IgD-negative memory B cell (primary cell): ENCODE results near the gene YIF1B. TPM values are rescaled to one million over a fixed set of nuclear protein-coding genes. Genes with fewer than 3 reads are reported as not detected.
"Not testable (repeated sequence)": the region's sequence is repeated elsewhere in the genome, so short reads cannot be mapped to it uniquely, and the experiment has no call there.

Source experiments
- H3K27ac Mint-ChIP-seq, 3 donors: one replicate each; pipeline ENCODE4 v1.8.0; 2020 to 2022; ENCODE audit warnings: mild to moderate bottlenecking in 3 of 3, mixed read lengths in 3 of 3, moderate library complexity in 1 of 3
- H3K27me3 Mint-ChIP-seq: one replicate; pipeline ENCODE4 v1.8.0; 2021; ENCODE audit warnings: mixed read lengths
- H3K36me3 Mint-ChIP-seq: one replicate; pipeline ENCODE4 v1.8.0; 2020; ENCODE audit warnings: mild to moderate bottlenecking, mixed read lengths
- H3K4me1 Mint-ChIP-seq, 3 donors: one replicate each; pipeline ENCODE4 v1.8.0; 2020 to 2022; ENCODE audit warnings: mixed read lengths in 3 of 3, mild to moderate bottlenecking in 1 of 3
- H3K4me3 Mint-ChIP-seq, 4 donors: one replicate each; pipeline ENCODE4 v1.8.0; 2020 to 2022; ENCODE audit warnings: mild to moderate bottlenecking in 4 of 4, mixed read lengths in 4 of 4, moderate library complexity in 3 of 4
- H3K9me3 Mint-ChIP-seq, 3 donors: one replicate each; pipeline ENCODE4 v1.8.0; 2020 to 2021; ENCODE audit warnings: mixed read lengths in 3 of 3, mild to moderate bottlenecking in 1 of 3
- polyA plus RNA-seq: library from polyadenylated mRNA; unstranded; fragments of 300-500 nt; fragmentation: Illumina TruSeq; gene quantifications from one replicate; pipeline ENCODE4 v1.2.3, GENCODE V29; 2021

The YIF1B gene
- 33.7 TPM for polyA plus RNA-seq

GRCh38 chr19:38315657-38316476 lies at the start of gene YIF1B:
TSS of gene YIF1B (minus strand) at chr19:38315947. CDS start at chr19:38315917, 30 bp downstream.
- Mint-ChIP-seq H3K9me3 (no peaks in the 10 kb centered on the region), H3K4me1 (peaks cover 12 to 28% (median 27%) of the 10 kb centered on the region in 3 donors), H3K27ac (peak within 1 kb of the TSS; percentile 52 to 98 (median 97)), H3K36me3 (no peaks in the 10 kb centered on the region), H3K4me3 (peak within 1 kb of the TSS; percentile 75 to 99 (median 94)), H3K27me3 (no peaks in the 10 kb centered on the region)

GRCh38 chr19:38362946-38363688 lies 47.4 kb upstream of the YIF1B start:
- H3K27me3 Mint-ChIP-seq, H3K36me3 Mint-ChIP-seq: not testable (repeated sequence)
- peak overlapping the region; percentile 23 to 86 (median 65) for H3K4me3 Mint-ChIP-seq

GRCh38 chr19:38362076-38362945 lies 46.6 kb upstream of the YIF1B start:
- peak overlapping the region; percentile 84 to 95 (median 90) for H3K4me3 Mint-ChIP-seq
- peaks cover 3% of the 10 kb centered on the region for H3K27me3 Mint-ChIP-seq
- H3K4me1 Mint-ChIP-seq: peaks cover 0 to 7% (median 4%) of the 10 kb centered on the region in 3 donors
- H3K9me3 Mint-ChIP-seq: no peaks in the 10 kb centered on the region
- peak overlapping the region in 1 of 3 donors; percentile 53 for H3K27ac Mint-ChIP-seq
- H3K36me3 Mint-ChIP-seq: no peaks in the 10 kb centered on the region

More at GRCh38 chr19:38362946-38363688, 47.4 kb upstream of the YIF1B start:
- not testable (repeated sequence) for H3K4me1 Mint-ChIP-seq, H3K9me3 Mint-ChIP-seq, H3K27ac Mint-ChIP-seq

GRCh38 chr19:38361633-38362075 lies 45.9 kb upstream of the YIF1B start:
- H3K9me3 Mint-ChIP-seq: no peaks in the 10 kb centered on the region
- no peaks in the 10 kb centered on the region for H3K36me3 Mint-ChIP-seq
- peak overlapping the region; percentile 84 to 95 (median 90) for H3K4me3 Mint-ChIP-seq
- no peak overlapping the region for H3K27ac Mint-ChIP-seq
- H3K27me3 Mint-ChIP-seq: peaks cover 3% of the 10 kb centered on the region
- peaks cover 0 to 7% (median 4%) of the 10 kb centered on the region in 3 donors for H3K4me1 Mint-ChIP-seq

- Mint-ChIP-seq H3K27me3 (peaks cover 3% of the 10 kb centered on the region), H3K4me1 (peaks cover 0 to 7% (median 4%) of the 10 kb centered on the region in 3 donors), H3K9me3 (no peaks in the 10 kb centered on the region), H3K27ac (peak overlapping the region; percentile 37 to 47 (median 39)), H3K36me3 (no peaks in the 10 kb centered on the region), H3K4me3 (peak overlapping the region; percentile 84 to 95 (median 90))
Observed at GRCh38 chr19:38360839-38361631, 45.3 kb upstream of the YIF1B start.

GRCh38 chr19:38360351-38360750 lies 44.6 kb upstream of the YIF1B start:
- peaks cover 3% of the 10 kb centered on the region for H3K27me3 Mint-ChIP-seq
- peak overlapping the region in 1 of 3 donors; percentile 47 for H3K27ac Mint-ChIP-seq
- H3K36me3 Mint-ChIP-seq: no peaks in the 10 kb centered on the region
- peak overlapping the region in 3 of 4 donors; percentile 34 to 84 (median 41) for H3K4me3 Mint-ChIP-seq
- H3K4me1 Mint-ChIP-seq: peaks cover 0 to 7% (median 4%) of the 10 kb centered on the region in 3 donors
- H3K9me3 Mint-ChIP-seq: no peaks in the 10 kb centered on the region

- Mint-ChIP-seq H3K9me3 (no peaks in the 10 kb centered on the region), H3K27me3 (peaks cover 3% of the 10 kb centered on the region), H3K27ac (no peak overlapping the region), H3K4me1 (peaks cover 0 to 7% (median 4%) of the 10 kb centered on the region in 3 donors), H3K4me3 (peak overlapping the region in 1 of 4 donors; percentile 84), H3K36me3 (no peaks in the 10 kb centered on the region)
Observed at GRCh38 chr19:38359242-38360021, 43.7 kb upstream of the YIF1B start.

- Mint-ChIP-seq H3K4me1 (peaks cover 0 to 7% (median 4%) of the 10 kb centered on the region in 3 donors), H3K27ac (no peak overlapping the region)
Observed at GRCh38 chr19:38358071-38358470, 42.3 kb upstream of the YIF1B start.

GRCh38 chr19:38355728-38356725 lies 40.3 kb upstream of the YIF1B start:
- Mint-ChIP-seq H3K27me3 (peaks cover 3% of the 10 kb centered on the region), H3K27ac (no peak overlapping the region)

More at GRCh38 chr19:38358071-38358470, 42.3 kb upstream of the YIF1B start:
- H3K4me3 Mint-ChIP-seq: no peak overlapping the region
- no peaks in the 10 kb centered on the region for H3K9me3 Mint-ChIP-seq
- H3K36me3 Mint-ChIP-seq: no peaks in the 10 kb centered on the region
- H3K27me3 Mint-ChIP-seq: peaks cover 3% of the 10 kb centered on the region

GRCh38 chr19:38352611-38353010 lies 36.9 kb upstream of the YIF1B start:
- H3K27me3 Mint-ChIP-seq: no peaks in the 10 kb centered on the region
- H3K27ac Mint-ChIP-seq: no peak overlapping the region
- no peaks in the 10 kb centered on the region for H3K9me3 Mint-ChIP-seq
- H3K4me1 Mint-ChIP-seq: no peaks in the 10 kb centered on the region
- H3K36me3 Mint-ChIP-seq: peaks cover 2% of the 10 kb centered on the region
- no peak overlapping the region for H3K4me3 Mint-ChIP-seq

More at GRCh38 chr19:38355728-38356725, 40.3 kb upstream of the YIF1B start:
- H3K4me1 Mint-ChIP-seq: peaks cover 0 to 3% (median 1%) of the 10 kb centered on the region in 3 donors
- no peak overlapping the region for H3K4me3 Mint-ChIP-seq
- no peaks in the 10 kb centered on the region for H3K9me3 Mint-ChIP-seq
- H3K36me3 Mint-ChIP-seq: no peaks in the 10 kb centered on the region

GRCh38 chr19:38351865-38352395 lies 36.2 kb upstream of the YIF1B start:
- Mint-ChIP-seq H3K27me3 (no peaks in the 10 kb centered on the region), H3K36me3 (peaks cover 2% of the 10 kb centered on the region), H3K27ac (no peak overlapping the region), H3K4me1 (no peaks in the 10 kb centered on the region), H3K4me3 (no peak overlapping the region), H3K9me3 (no peaks in the 10 kb centered on the region)

GRCh38 chr19:38350883-38351282 lies 35.1 kb upstream of the YIF1B start:
- Mint-ChIP-seq H3K9me3 (no peaks in the 10 kb centered on the region), H3K27me3 (no peaks in the 10 kb centered on the region), H3K27ac (no peak overlapping the region), H3K36me3 (peaks cover 3% of the 10 kb centered on the region), H3K4me1 (no peaks in the 10 kb centered on the region), H3K4me3 (no peak overlapping the region)
